NCI-H1417 treated with DMSO at 0.1 percent for 48 hours (cell line): ENCODE measurements around the gene NGB.
"Not testable (repeated sequence)": the region's sequence is repeated elsewhere in the genome, so short reads cannot be mapped to it uniquely, and the experiment has no call there.

Source experiments
- DNase-seq: peaks from one replicate; lab custom pipeline; 2025; lab: John Stamatoyannopoulos, UW

NGB gene

GRCh38 chr14:77296155-77296554, 25.1 kb upstream of the NGB start:
- DNase-seq: no peak

GRCh38 chr14:77290705-77291104, 19.7 kb upstream of the NGB start:
- DNase-seq: no peak

- DNase-seq: no peak
Measured at GRCh38 chr14:77286576-77286975, 15.6 kb upstream of the NGB start.

- DNase-seq: no peak
Measured at GRCh38 chr14:77284466-77284865, 13.5 kb upstream of the NGB start.

- DNase-seq: no peak
Measured at GRCh38 chr14:77284066-77284465, 13.1 kb upstream of the NGB start.

- DNase-seq: no peak
Measured at GRCh38 chr14:77281852-77282410, 10.9 kb upstream of the NGB start.

GRCh38 chr14:77280921-77281320, 9.9 kb upstream of the NGB start:
- not testable (repeated sequence) for DNase-seq

GRCh38 chr14:77279719-77280118, 8.7 kb upstream of the NGB start:
- no peak for DNase-seq

GRCh38 chr14:77278461-77279230, 7.6 kb upstream of the NGB start:
- no peak for DNase-seq

- DNase-seq: no peak
Measured at GRCh38 chr14:77276959-77277358, 6.0 kb upstream of the NGB start.

- no peak for DNase-seq
Measured at GRCh38 chr14:77276295-77276935, 5.4 kb upstream of the NGB start.

GRCh38 chr14:77275601-77276017, 4.6 kb upstream of the NGB start:
- no peak for DNase-seq

GRCh38 chr14:77275041-77275580, 4.1 kb upstream of the NGB start:
- no peak for DNase-seq

GRCh38 chr14:77273796-77274195, 2.8 kb upstream of the NGB start:
- no peak for DNase-seq

GRCh38 chr14:77272261-77272660, 1.3 kb upstream of the NGB start:
- no peak for DNase-seq

- no peak for DNase-seq
Measured at GRCh38 chr14:77270361-77271112, 469 bp downstream of the NGB start.

- peak; percentile 31 for DNase-seq
Measured at GRCh38 chr14:77268989-77269600, 1.9 kb downstream of the NGB start.

- no peak for DNase-seq
Measured at GRCh38 chr14:77267937-77268699, 2.9 kb downstream of the NGB start.

- no peak for DNase-seq
Measured at GRCh38 chr14:77266336-77266735, 4.7 kb downstream of the NGB start.

GRCh38 chr14:77265561-77266335, 5.3 kb downstream of the NGB start:
- no peak for DNase-seq

- DNase-seq: no peak
Measured at GRCh38 chr14:77265187-77265515, 5.9 kb downstream of the NGB start.
